Measurements from ENCODE around the gene NUP153. TPM values are rescaled to one million over a fixed set of nuclear protein-coding genes. Genes with fewer than 3 reads are reported as not detected.
A peak's percentile ranks its signal among the peaks of the same experiment; 100 is the strongest.
"Not testable (repeated sequence)": the region's sequence is repeated elsewhere in the genome, so short reads cannot be mapped to it uniquely, and the experiment has no call there.

The NUP153 gene
- polyA plus RNA-seq (ENCODE audit: insufficient read length in 4 of 4), result 10 to 100 TPM; 51.9 to 60.8 (median 60.6) TPM

GRCh38 chr6:17706580-17707370, at the start of gene NUP153:
NUP153 (minus strand) TSS chr6:17706925; CDS start chr6:17706387, 538 bp downstream.
- peak; percentile 97 to 100 (median 98) for DNase-seq (ENCODE audit: low read depth in 4 of 4, low spot score in 3 of 4)

GRCh38 chr6:17754254-17754653, 47.5 kb upstream of the NUP153 start:
- no peak for DNase-seq (ENCODE audit: low read depth in 4 of 4, low spot score in 3 of 4)

DNA sequence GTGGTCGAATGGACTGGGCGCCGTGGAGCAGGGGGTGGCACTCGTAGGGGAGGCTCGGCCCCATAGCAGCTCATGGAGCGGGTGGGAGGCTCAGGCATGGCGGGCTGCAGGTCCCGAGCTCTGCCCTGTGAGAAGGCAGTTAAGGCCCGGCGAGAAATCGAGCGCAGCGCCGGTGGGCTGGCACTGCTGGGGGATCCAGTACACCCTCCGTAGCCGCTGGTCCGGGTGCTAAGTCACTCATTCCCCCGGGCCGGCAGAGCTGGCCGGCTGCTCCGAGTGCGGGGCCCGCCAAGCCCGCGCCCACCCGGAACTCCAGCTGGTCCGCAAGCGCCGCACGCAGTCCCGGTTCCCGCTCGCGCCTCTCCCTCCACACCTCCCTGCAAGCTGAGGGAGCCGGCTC, 38.6 kb upstream of the NUP153 start:
- DNase-seq (ENCODE audit: low read depth in 4 of 4, low spot score in 3 of 4), result not testable (repeated sequence)

DNA sequence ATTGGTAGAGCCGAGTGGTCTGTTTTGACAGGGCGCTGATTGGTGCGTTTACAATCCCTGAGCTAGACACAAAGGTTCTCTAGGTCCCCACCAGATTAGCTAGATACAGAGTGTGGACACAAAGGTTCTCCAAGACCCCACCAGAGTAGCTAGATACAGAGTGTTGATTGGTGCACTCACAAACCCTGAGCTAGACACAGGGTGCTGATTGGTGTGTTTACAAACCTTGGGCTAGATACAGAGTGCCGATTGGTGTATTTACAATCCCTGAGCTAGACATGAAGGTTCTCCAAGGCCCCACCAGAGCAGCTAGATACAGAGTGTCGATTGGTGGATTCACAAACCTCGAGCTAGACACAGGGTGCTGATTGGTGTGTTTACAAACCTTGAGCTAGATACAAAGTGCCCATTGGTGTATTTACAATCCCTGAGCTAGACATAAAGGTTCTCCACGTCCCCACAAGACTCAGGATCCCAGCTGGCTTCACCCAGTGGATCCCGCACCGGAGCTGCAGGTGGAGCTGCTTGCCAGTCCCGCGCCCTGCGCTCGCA, 38.1 kb upstream of the NUP153 start:
- not testable (repeated sequence) for DNase-seq (ENCODE audit: low read depth in 4 of 4, low spot score in 3 of 4)

DNA sequence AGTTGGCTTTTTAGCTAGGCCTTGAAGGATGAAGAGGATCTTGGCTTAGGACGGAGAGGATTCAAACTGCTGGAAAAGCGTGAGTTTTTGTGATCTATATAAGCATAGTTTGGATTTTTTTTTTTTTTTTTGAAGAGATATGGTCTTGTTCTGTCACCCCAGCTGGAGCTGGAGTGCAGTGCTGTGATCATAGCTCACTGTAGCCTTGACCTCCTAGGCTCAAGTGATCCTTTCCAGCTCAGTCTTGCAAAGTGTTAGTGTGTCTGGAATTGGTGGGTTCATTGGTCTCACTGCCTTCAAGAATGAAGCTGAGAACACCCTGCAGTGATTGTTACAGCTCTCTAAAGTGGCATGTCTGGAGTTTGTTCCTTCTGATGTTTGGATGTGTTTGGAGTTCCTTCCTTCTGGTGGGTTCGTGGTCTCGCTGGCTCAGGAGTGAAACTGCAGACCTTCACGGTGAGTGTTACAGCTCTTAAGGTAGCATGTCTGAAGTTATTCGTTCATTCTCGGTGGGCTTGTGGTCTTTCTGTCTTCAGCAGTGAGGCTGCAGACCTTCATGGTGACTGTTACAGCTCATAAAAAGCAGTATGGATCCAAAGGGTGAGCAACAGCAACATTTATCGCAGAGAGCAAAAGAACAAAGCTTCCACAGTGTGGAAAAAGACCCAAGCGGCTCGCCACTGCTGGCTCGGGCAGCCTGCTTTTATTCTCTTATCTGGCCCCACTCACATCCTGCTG, 37.5 kb upstream of the NUP153 start:
- DNase-seq (ENCODE audit: low read depth in 4 of 4, low spot score in 3 of 4), result no peak

GRCh38 chr6:17741507-17741906, 34.8 kb upstream of the NUP153 start:
- DNase-seq (ENCODE audit: low read depth in 4 of 4, low spot score in 3 of 4), result no peak

DNA sequence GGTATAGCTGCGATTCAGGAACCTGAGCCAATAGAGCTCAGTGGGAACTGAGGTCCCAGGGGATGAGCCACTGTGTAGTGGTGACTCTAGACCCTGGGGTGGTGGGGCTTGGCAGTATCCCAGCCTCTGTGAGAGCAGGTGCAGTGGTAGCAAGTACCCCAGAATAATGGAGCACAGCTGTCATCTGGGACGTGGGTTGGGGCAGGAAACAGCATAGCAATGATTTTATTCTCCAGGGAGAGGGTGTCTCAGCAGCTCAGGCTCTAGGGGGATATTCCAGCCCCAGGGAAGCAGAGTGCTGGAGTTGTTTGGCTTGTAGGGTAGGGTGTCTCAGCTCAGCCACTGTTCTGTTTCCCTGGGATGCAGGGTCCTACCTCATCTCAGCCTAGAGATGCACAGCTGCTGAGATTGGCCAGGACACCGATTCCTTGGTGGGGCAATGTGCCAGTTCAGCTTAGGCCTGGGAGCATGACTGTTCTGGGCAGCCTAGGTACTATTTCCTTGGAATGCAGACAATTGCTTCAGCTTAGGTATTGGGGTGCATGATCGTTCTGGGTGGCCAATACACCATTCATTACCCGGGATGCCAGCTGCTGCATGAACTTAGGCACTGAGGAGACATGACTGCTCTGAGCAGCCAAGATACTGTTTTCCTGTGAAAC, 34.0 kb upstream of the NUP153 start:
- no peak for DNase-seq (ENCODE audit: low read depth in 4 of 4, low spot score in 3 of 4)

- DNase-seq (ENCODE audit: low read depth in 4 of 4, low spot score in 3 of 4), result no peak
Measured at GRCh38 chr6:17737704-17738252, 31.1 kb upstream of the NUP153 start.

- not testable (repeated sequence) for DNase-seq (ENCODE audit: low read depth in 4 of 4, low spot score in 3 of 4)
Measured at GRCh38 chr6:17735311-17735710, 28.6 kb upstream of the NUP153 start.

- no peak for DNase-seq (ENCODE audit: low read depth in 4 of 4, low spot score in 3 of 4)
Measured at GRCh38 chr6:17730078-17730704, 23.5 kb upstream of the NUP153 start.

GRCh38 chr6:17729223-17730077, 22.7 kb upstream of the NUP153 start:
- DNase-seq (ENCODE audit: low read depth in 4 of 4, low spot score in 3 of 4), result no peak

GRCh38 chr6:17728551-17729222, 22.0 kb upstream of the NUP153 start:
- DNase-seq (ENCODE audit: low read depth in 4 of 4, low spot score in 3 of 4), result no peak

- peak; percentile 55 to 69 (median 60) for DNase-seq (ENCODE audit: low read depth in 4 of 4, low spot score in 3 of 4)
Measured at GRCh38 chr6:17725083-17725482, 18.4 kb upstream of the NUP153 start.

- DNase-seq (ENCODE audit: low read depth in 4 of 4, low spot score in 3 of 4), result no peak
Measured at GRCh38 chr6:17724341-17724740, 17.6 kb upstream of the NUP153 start.

DNA sequence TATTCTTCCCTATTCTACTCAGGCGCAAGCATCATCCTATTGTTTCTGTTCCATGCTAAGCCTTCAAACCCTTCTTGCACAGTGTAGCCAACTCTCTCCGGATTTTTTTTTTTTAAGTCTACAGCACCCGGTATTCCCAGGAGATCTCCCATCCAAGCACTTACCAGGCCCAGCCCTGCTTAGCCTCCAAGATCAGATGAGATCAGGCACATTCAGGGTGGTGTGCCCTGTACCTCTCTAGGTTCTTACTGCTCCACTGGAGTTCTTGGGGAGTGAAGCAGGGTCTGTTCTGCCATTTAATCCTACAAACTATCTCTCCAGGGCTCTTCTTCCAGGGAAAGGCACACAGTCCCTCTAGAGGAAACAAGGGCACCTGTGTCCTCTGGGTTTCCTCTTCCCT, 14.9 kb upstream of the NUP153 start:
- DNase-seq (ENCODE audit: low read depth in 4 of 4, low spot score in 3 of 4), result no peak

DNA sequence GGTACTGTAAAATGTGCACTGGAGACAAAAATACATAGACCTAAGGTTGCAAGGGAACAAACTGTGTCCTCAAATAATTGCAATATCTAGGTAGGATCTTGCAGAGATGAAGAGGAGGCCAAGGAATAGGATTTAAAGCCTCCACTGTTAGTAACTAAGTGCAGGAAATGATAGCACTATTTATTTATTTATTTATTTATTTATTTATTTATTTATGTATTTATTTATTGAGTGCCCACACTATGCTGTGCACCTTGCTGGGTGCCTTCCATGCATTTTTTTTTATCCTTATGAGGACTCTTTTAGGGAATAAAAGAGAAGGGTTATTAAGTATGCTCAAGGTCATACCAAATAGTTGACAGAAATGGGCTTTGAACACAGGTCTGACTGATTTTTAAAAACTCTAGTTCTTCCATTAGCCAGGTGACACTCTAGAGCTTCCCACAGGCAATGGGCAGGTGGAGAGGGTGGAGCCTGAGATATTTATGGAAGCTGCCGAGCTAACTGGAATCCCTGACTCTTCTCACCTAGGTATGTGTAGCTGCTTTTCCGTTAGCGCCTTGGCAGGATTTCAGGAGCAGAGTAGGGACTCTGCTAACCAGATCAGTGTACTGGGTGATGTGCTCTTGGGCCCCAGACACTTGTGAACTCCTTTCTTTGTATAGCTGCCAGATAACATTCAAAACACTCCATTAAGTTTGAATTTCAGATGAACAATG, 12.8 kb upstream of the NUP153 start:
- DNase-seq (ENCODE audit: low read depth in 4 of 4, low spot score in 3 of 4), result no peak

GRCh38 chr6:17716221-17716620, 9.5 kb upstream of the NUP153 start:
- no peak for DNase-seq (ENCODE audit: low read depth in 4 of 4, low spot score in 3 of 4)

Data from right renal pelvis (tissue), 4 donors.